ENCODE results near the gene GRIK2. TPM values are rescaled to one million over a fixed set of nuclear protein-coding genes. Genes with fewer than 3 reads are reported as not detected.

Gene GRIK2
- total RNA-seq, 4 donors from 2014 or later = 0.47 to 7.8 (median 1.7) TPM

DNA sequence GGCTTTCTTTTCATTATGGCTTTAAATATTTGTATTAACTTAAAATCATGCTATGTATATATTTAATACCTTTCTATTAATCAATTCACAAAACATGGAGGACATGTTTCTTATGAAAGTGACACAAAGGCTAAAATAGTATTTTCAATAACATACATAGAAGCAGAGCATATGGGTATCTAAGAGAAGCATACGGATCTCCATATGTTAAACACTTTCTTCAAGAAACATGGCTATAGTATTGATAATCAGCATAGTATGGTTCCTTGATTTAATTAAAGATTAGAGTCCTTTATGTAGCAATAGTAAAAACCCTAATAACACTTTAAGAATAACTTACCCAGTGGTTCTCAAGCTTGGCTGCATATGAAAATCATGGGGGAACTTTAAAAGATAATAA, 58.5 kb downstream of the GRIK2 start:
- DNase-seq (ENCODE audit: low spot score) = no peak
- no peak for ATAC-seq (ENCODE audit: low FRiP score)
- TF ChIP-seq CTCF (IDR thresholded peaks at IDR 0.05) = no peak

DNA sequence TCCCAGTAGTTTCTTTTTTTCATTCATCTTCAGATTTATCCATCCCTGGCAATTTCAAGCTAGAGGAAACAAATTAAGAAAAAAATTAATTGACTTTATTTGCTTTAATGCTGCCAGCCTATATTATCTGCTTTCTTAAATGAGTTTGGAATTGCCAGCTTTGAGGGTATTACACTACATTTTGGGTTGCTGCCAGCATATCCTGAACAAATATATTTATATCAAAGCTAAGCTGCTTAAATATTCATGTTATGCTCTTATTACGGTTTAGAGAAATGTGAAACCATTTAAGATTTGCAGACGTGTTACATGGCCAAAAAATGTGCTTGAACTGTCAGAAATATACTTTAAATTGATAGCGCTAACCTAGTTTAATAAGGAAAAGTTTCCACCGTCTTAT, 59.7 kb downstream of the GRIK2 start:
- DNase-seq (ENCODE audit: low spot score) (no peak), ATAC-seq (ENCODE audit: low FRiP score) (no peak)
- no peak for TF ChIP-seq CTCF (IDR thresholded peaks at IDR 0.05)

GRCh38 chr6:101454106-101454676, 60.7 kb downstream of the GRIK2 start:
- no peak for TF ChIP-seq CTCF (IDR thresholded peaks at IDR 0.05)
- ATAC-seq (ENCODE audit: low FRiP score) (no peak), DNase-seq (ENCODE audit: low spot score) (no peak)

- TF ChIP-seq CTCF (IDR thresholded peaks at IDR 0.05) = no peak
- no peak for ATAC-seq (ENCODE audit: low FRiP score)
Observed at GRCh38 chr6:101458336-101458735, 64.8 kb downstream of the GRIK2 start.

GRCh38 chr6:101458826-101459225, 65.3 kb downstream of the GRIK2 start:
- DNase-seq (ENCODE audit: low spot score) (no peak), ATAC-seq (ENCODE audit: low FRiP score) (no peak)
- no peak for TF ChIP-seq CTCF (IDR thresholded peaks at IDR 0.05)

More at GRCh38 chr6:101458336-101458735, 64.8 kb downstream of the GRIK2 start:
- no peak for DNase-seq (ENCODE audit: low spot score)

DNA sequence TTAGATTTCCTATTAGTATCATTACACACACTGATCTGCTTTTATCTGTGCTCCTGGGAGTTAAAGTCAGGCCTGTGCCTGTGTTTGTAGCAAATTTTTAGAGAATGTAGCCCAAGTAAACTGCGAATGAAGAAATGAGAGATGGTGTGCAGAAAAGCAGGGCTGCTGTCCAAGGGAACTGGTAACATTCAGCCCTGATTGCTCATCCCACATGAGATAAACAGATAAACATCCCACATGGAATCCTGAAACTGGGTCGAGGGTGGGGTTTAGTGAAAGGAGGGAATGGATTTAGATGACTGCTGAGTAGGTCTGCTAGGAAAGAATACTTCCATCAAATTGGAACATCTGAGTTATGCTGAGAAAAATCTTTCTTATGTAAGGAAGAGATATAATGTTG, 69.1 kb downstream of the GRIK2 start:
- DNase-seq (ENCODE audit: low spot score) (no peak), ATAC-seq (ENCODE audit: low FRiP score) (no peak)
- TF ChIP-seq CTCF (IDR thresholded peaks at IDR 0.05) = no peak

DNA sequence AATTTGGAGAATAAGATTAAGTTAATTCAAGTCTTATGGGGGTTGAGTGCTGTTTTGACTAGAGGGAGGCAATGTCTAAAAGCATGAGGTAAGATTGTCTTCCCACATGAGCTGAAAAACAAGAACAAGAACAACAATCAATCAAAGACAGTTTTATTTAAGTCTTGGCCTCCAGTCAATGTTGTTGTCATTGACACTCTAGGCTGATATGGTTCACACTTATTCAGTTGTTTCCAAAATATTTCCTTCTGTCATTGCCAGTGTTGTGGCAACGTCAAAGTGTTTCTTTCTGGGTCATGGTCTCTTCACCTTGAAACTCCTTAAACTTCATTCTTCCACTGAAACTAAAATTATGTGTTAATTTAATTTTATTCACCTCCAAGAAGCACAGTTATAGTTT, 72.4 kb downstream of the GRIK2 start:
- DNase-seq (ENCODE audit: low spot score) (no peak), ATAC-seq (ENCODE audit: low FRiP score) (no peak)
- no peak for TF ChIP-seq CTCF (IDR thresholded peaks at IDR 0.05)

Measured in omental fat pad (tissue), 4 donors.